HepG2 (cell line): ENCODE measurements around the gene ZNF541. TPM values are rescaled to one million over a fixed set of nuclear protein-coding genes. Genes with fewer than 3 reads are reported as not detected.

Experiments used
- GFI1 ChIP-seq: sonication (generic); formaldehyde crosslinking; IDR thresholded peaks from 2 replicates; pipeline ENCODE4 v1.5.0; 2020; ENCODE audit warnings: missing genetic modification reagents, mild to moderate bottlenecking, borderline replicate concordance
- KAT7 ChIP-seq: IDR thresholded peaks from 2 replicates; pipeline ENCODE4 v1.6.1; 2018; ENCODE audit warnings: borderline replicate concordance, missing compliant biosample characterization
- RXRA ChIP-seq: sonication (generic); formaldehyde crosslinking; IDR thresholded peaks from 2 replicates; pipeline ENCODE4 v1.5.1; 2020; ENCODE audit warnings: missing genetic modification reagents
- ZBTB21 ChIP-seq: sonication (generic); formaldehyde crosslinking; IDR thresholded peaks from 2 replicates; pipeline ENCODE4 v1.4.0; 2020; ENCODE audit warnings: missing genetic modification reagents
- ZMAT3 ChIP-seq: sonication (generic); formaldehyde crosslinking; conservative IDR thresholded peaks from 2 replicates; pipeline ENCODE4 v1.7.0; 2021; ENCODE audit warnings: missing genetic modification reagents
- ZNF333 ChIP-seq: sonication (generic); formaldehyde crosslinking; IDR thresholded peaks from 2 replicates; pipeline ENCODE4 v1.4.0; 2020; ENCODE audit warnings: mild to moderate bottlenecking, missing genetic modification reagents, borderline replicate concordance
- ZNF75D ChIP-seq: sonication (generic); formaldehyde crosslinking; IDR thresholded peaks from 2 replicates; pipeline ENCODE4 v1.8.1; 2023; ENCODE audit warnings: missing genetic modification reagents, mild to moderate bottlenecking, borderline replicate concordance
- polyA plus RNA-seq, 8 experiments: library from polyadenylated mRNA; depleted of rRNA in 3 of 8; stranded (reverse) in 7 of 8; unstranded in 1 of 8; fragments of >200 nt; fragmentation: Illumina TruSeq in 4 of 8; extraction: Trizol in 4 of 8; gene quantifications; 2 replicates each; pipeline versions ENCODE4 v1.2.1 to v1.2.3, GENCODE V29; 2011 to 2016; ENCODE audit warnings: low read depth in 4 of 8, missing spikeins in 1 of 8, mixed read lengths in 1 of 8; ENCODE audit not compliant: insufficient read depth in 1 of 8
- total RNA-seq, 5 experiments: library from RNA; depleted of rRNA; stranded (reverse); fragments of >200 nt; fragmentation: Illumina TruSeq; extraction: Trizol; gene quantifications; 2 replicates each; pipeline ENCODE4 v1.2.3, GENCODE V29; 2016; ENCODE audit warnings: low read depth in 1 of 5
- TF ChIP-seq, protein P1 (sequence below): sonication (generic); formaldehyde crosslinking; IDR thresholded peaks from 2 replicates; pipeline ENCODE4 v1.4.0; 2020; ENCODE audit warnings: missing genetic modification reagents
- TF ChIP-seq, protein P2 (sequence below): sonication (generic); formaldehyde crosslinking; IDR thresholded peaks from 2 replicates; pipeline ENCODE4 v1.8.0; 2022; ENCODE audit warnings: mild to moderate bottlenecking, missing genetic modification reagents, moderate library complexity
- TF ChIP-seq, protein P3 (sequence below): sonication (generic); formaldehyde crosslinking; IDR thresholded peaks from 2 replicates; pipeline ENCODE4 v1.4.0; 2020; ENCODE audit warnings: mild to moderate bottlenecking, missing genetic modification reagents
- TF ChIP-seq, protein P4 (sequence below): sonication (generic); formaldehyde crosslinking; IDR thresholded peaks from 2 replicates; pipeline ENCODE4 v1.4.0; 2020; ENCODE audit warnings: missing genetic modification reagents
- TF ChIP-seq, protein P5 (sequence below): sonication (generic); formaldehyde crosslinking; IDR thresholded peaks from 2 replicates; pipeline ENCODE4 v1.4.0; 2020; ENCODE audit warnings: missing genetic modification reagents
- TF ChIP-seq, protein P6 (sequence below): sonication (generic); formaldehyde crosslinking; IDR thresholded peaks from 2 replicates; pipeline ENCODE4 v1.4.0; 2020; ENCODE audit warnings: missing genetic modification reagents

ZNF541 gene
- total and polyA plus RNA-seq, 2 of the 13 experiments (the other 11 are each of a cell fraction or from before 2014, with no cell fraction given) = 0.03 to 0.04 TPM

DNA sequence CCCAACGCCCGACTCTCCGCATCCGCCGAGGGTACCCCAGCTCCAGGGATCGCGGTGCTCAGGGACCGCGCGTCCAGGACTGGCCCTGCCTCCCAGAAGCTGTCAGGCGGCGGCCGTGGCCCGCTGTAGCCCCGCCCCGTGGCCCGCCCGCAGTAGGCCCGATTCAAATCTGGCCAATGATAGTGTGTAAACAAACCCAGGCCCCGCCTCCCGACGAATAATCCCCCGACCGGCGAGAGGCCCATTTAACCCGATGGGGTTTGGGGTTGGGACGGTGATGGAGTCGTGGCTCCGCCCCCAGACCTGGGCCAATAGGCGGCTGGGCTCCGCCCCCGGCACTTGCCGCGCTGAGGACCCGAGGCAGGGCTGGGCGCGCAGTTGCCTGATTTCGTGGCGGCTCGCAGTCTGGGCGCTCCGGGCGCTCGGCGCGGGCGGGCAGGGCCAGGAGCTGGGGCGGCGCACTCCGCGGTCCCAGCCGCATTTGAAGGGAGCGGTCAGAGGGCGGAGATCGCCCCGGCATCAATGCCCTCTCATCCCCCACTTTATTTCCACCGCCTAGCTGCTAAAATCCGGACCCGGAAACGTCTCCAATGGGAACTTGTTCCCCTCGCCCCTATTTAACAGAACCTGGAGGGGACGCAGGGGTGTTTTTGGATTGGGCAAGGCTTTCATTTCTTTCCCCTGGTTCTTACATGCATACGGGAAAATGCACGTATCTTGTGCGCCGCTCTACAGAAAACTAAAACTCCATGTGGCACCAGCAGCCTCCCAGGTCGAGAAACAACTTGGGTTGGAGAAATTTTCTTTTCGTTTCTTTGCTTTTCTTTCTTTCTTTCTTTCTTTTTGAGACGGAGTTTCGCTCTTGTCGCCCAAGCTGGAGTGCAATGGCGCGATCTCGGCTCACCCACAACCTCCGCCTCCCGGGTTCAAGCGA lies 27.6 kb upstream of the ZNF541 start (continued):
- TF ChIP-seq ZBTB21 (CRISPR knock-in tag) (0 out of 2 replicates have a peak, but pooled peaks have one; percentile 13), RXRA (CRISPR knock-in tag) (peak; percentile 62), KAT7 (CRISPR knock-in tag) (peak; percentile 80; the same call in 1 of the 2 replicates), ZNF75D (CRISPR knock-in tag) (no peak), ZNF333 (CRISPR knock-in tag) (0 out of 2 replicates have a peak, but pooled peaks have one; percentile 27), GFI1 (CRISPR knock-in tag) (no peak; the same call in 1 of the 2 replicates), ZMAT3 (CRISPR knock-in tag) (peak; percentile 79)
- TF ChIP-seq, protein P1, sequence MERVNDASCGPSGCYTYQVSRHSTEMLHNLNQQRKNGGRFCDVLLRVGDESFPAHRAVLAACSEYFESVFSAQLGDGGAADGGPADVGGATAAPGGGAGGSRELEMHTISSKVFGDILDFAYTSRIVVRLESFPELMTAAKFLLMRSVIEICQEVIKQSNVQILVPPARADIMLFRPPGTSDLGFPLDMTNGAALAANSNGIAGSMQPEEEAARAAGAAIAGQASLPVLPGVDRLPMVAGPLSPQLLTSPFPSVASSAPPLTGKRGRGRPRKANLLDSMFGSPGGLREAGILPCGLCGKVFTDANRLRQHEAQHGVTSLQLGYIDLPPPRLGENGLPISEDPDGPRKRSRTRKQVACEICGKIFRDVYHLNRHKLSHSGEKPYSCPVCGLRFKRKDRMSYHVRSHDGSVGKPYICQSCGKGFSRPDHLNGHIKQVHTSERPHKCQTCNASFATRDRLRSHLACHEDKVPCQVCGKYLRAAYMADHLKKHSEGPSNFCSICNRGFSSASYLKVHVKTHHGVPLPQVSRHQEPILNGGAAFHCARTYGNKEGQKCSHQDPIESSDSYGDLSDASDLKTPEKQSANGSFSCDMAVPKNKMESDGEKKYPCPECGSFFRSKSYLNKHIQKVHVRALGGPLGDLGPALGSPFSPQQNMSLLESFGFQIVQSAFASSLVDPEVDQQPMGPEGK (CRISPR knock-in tag) = peak; percentile 46
- TF ChIP-seq, protein P2, sequence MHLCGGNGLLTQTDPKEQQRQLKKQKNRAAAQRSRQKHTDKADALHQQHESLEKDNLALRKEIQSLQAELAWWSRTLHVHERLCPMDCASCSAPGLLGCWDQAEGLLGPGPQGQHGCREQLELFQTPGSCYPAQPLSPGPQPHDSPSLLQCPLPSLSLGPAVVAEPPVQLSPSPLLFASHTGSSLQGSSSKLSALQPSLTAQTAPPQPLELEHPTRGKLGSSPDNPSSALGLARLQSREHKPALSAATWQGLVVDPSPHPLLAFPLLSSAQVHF (CRISPR knock-in tag) = no peak
- TF ChIP-seq, protein P3, sequence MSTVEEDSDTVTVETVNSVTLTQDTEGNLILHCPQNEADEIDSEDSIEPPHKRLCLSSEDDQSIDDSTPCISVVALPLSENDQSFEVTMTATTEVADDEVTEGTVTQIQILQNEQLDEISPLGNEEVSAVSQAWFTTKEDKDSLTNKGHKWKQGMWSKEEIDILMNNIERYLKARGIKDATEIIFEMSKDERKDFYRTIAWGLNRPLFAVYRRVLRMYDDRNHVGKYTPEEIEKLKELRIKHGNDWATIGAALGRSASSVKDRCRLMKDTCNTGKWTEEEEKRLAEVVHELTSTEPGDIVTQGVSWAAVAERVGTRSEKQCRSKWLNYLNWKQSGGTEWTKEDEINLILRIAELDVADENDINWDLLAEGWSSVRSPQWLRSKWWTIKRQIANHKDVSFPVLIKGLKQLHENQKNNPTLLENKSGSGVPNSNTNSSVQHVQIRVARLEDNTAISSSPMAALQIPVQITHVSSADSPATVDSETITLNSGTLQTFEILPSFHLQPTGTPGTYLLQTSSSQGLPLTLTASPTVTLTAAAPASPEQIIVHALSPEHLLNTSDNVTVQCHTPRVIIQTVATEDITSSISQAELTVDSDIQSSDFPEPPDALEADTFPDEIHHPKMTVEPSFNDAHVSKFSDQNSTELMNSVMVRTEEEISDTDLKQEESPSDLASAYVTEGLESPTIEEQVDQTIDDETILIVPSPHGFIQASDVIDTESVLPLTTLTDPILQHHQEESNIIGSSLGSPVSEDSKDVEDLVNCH (CRISPR knock-in tag) = no peak
- TF ChIP-seq, protein P4, sequence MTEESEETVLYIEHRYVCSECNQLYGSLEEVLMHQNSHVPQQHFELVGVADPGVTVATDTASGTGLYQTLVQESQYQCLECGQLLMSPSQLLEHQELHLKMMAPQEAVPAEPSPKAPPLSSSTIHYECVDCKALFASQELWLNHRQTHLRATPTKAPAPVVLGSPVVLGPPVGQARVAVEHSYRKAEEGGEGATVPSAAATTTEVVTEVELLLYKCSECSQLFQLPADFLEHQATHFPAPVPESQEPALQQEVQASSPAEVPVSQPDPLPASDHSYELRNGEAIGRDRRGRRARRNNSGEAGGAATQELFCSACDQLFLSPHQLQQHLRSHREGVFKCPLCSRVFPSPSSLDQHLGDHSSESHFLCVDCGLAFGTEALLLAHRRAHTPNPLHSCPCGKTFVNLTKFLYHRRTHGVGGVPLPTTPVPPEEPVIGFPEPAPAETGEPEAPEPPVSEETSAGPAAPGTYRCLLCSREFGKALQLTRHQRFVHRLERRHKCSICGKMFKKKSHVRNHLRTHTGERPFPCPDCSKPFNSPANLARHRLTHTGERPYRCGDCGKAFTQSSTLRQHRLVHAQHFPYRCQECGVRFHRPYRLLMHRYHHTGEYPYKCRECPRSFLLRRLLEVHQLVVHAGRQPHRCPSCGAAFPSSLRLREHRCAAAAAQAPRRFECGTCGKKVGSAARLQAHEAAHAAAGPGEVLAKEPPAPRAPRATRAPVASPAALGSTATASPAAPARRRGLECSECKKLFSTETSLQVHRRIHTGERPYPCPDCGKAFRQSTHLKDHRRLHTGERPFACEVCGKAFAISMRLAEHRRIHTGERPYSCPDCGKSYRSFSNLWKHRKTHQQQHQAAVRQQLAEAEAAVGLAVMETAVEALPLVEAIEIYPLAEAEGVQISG (CRISPR knock-in tag) = 0 out of 2 replicates have a peak, but pooled peaks have one; percentile 55
- TF ChIP-seq, protein P5, sequence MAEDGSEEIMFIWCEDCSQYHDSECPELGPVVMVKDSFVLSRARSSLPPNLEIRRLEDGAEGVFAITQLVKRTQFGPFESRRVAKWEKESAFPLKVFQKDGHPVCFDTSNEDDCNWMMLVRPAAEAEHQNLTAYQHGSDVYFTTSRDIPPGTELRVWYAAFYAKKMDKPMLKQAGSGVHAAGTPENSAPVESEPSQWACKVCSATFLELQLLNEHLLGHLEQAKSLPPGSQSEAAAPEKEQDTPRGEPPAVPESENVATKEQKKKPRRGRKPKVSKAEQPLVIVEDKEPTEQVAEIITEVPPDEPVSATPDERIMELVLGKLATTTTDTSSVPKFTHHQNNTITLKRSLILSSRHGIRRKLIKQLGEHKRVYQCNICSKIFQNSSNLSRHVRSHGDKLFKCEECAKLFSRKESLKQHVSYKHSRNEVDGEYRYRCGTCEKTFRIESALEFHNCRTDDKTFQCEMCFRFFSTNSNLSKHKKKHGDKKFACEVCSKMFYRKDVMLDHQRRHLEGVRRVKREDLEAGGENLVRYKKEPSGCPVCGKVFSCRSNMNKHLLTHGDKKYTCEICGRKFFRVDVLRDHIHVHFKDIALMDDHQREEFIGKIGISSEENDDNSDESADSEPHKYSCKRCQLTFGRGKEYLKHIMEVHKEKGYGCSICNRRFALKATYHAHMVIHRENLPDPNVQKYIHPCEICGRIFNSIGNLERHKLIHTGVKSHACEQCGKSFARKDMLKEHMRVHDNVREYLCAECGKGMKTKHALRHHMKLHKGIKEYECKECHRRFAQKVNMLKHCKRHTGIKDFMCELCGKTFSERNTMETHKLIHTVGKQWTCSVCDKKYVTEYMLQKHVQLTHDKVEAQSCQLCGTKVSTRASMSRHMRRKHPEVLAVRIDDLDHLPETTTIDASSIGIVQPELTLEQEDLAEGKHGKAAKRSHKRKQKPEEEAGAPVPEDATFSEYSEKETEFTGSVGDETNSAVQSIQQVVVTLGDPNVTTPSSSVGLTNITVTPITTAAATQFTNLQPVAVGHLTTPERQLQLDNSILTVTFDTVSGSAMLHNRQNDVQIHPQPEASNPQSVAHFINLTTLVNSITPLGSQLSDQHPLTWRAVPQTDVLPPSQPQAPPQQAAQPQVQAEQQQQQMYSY (CRISPR knock-in tag) = peak; percentile 16; the same call in 1 of the 2 replicates
- TF ChIP-seq, protein P6, sequence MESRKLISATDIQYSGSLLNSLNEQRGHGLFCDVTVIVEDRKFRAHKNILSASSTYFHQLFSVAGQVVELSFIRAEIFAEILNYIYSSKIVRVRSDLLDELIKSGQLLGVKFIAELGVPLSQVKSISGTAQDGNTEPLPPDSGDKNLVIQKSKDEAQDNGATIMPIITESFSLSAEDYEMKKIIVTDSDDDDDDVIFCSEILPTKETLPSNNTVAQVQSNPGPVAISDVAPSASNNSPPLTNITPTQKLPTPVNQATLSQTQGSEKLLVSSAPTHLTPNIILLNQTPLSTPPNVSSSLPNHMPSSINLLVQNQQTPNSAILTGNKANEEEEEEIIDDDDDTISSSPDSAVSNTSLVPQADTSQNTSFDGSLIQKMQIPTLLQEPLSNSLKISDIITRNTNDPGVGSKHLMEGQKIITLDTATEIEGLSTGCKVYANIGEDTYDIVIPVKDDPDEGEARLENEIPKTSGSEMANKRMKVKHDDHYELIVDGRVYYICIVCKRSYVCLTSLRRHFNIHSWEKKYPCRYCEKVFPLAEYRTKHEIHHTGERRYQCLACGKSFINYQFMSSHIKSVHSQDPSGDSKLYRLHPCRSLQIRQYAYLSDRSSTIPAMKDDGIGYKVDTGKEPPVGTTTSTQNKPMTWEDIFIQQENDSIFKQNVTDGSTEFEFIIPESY = no peak
